Chondrocyte (in vitro differentiated cells): ENCODE data around the gene DOCK6. TPM values are rescaled to one million over a fixed set of nuclear protein-coding genes. Genes with fewer than 3 reads are reported as not detected.
A peak's percentile ranks its signal among the peaks of the same experiment; 100 is the strongest.

Experiments
- DNase-seq: peaks from one replicate; pipeline ENCODE4 v3.0.0; 2021; ENCODE audit warnings: mixed read lengths, low spot score
- H3K27ac Mint-ChIP-seq: one replicate; pipeline ENCODE4 v1.8.0; 2021; ENCODE audit warnings: mild to moderate bottlenecking, moderate library complexity, mixed read lengths; ENCODE audit not compliant: unreplicated experiment
- H3K27me3 Mint-ChIP-seq: 2 replicates; pipeline ENCODE4 v1.8.0; 2021; ENCODE audit warnings: low read depth, mixed read lengths
- H3K36me3 Mint-ChIP-seq: 2 replicates; pipeline ENCODE4 v1.8.0; 2021; ENCODE audit warnings: low read depth, mixed read lengths
- H3K4me1 Mint-ChIP-seq: 2 replicates; pipeline ENCODE4 v1.8.0; 2021; ENCODE audit warnings: low read depth, mild to moderate bottlenecking, mixed read lengths
- H3K4me3 Mint-ChIP-seq: one replicate; pipeline ENCODE4 v1.8.0; 2021; ENCODE audit warnings: mild to moderate bottlenecking, moderate library complexity, mixed read lengths; ENCODE audit not compliant: unreplicated experiment
- H3K9me3 Mint-ChIP-seq: 2 replicates; pipeline ENCODE4 v1.8.0; 2021; ENCODE audit warnings: low read depth, mixed read lengths
- total RNA-seq: library from RNA; stranded (reverse); gene quantifications from 3 replicates; pipeline ENCODE4 v1.2.1, GENCODE V29; 2021
- TF ChIP-seq, protein P1 (sequence below): fragments of 200-600 bp; sonication (generic); IDR thresholded peaks from 2 replicates; pipeline ENCODE4 v1.5.0; 2021; ENCODE audit warnings: antibody characterized with exemption, mild to moderate bottlenecking, moderate library complexity

The DOCK6 gene
- total RNA-seq, 1 donor from 2014 or later: 44.4 TPM

DNA sequence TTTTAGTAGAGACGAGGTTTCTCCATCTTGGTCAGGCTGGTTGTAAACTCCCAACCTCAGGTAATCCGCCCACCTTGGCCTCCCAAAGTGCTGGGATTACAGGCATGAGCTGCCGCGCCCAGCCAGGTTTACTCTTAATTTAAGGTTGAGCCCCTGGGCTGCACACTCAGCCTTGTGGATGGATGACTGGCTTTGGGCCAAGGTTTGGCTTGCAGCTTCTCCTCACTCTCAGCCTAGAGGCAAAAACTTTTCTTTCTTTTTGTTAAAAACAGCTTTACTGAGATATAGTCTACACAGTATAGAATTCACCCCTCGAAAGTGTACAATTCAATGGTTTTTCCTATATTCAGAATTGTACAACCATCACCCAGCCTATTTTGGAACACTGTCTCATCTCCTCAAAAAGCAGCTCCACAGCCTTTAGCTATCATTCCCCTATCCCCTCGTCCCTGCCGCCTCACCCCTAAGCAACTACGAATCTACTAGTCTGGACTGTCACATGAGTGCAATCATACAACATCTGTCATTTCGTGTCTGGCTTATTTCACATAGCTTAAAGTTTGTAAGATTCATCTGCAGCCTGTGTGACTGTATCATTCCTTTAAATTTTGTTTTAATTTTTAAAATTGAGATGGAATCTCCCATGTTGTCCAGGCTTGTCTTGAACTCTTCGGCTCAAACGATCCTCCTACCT is 19.2 kb upstream of the DOCK6 start:
- H3K36me3 Mint-ChIP-seq: no peaks in the 10 kb centered on the region
- no peaks in the 10 kb centered on the region for H3K9me3 Mint-ChIP-seq
- no peak for DNase-seq
- peak overlapping the region; percentile 46 for H3K27ac Mint-ChIP-seq
- TF ChIP-seq, protein P1, sequence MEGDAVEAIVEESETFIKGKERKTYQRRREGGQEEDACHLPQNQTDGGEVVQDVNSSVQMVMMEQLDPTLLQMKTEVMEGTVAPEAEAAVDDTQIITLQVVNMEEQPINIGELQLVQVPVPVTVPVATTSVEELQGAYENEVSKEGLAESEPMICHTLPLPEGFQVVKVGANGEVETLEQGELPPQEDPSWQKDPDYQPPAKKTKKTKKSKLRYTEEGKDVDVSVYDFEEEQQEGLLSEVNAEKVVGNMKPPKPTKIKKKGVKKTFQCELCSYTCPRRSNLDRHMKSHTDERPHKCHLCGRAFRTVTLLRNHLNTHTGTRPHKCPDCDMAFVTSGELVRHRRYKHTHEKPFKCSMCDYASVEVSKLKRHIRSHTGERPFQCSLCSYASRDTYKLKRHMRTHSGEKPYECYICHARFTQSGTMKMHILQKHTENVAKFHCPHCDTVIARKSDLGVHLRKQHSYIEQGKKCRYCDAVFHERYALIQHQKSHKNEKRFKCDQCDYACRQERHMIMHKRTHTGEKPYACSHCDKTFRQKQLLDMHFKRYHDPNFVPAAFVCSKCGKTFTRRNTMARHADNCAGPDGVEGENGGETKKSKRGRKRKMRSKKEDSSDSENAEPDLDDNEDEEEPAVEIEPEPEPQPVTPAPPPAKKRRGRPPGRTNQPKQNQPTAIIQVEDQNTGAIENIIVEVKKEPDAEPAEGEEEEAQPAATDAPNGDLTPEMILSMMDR: no peak
- H3K4me3 Mint-ChIP-seq: no peak overlapping the region
- H3K4me1 Mint-ChIP-seq: peaks cover 17% of the 10 kb centered on the region
- H3K27me3 Mint-ChIP-seq: peaks cover 2% of the 10 kb centered on the region

DNA sequence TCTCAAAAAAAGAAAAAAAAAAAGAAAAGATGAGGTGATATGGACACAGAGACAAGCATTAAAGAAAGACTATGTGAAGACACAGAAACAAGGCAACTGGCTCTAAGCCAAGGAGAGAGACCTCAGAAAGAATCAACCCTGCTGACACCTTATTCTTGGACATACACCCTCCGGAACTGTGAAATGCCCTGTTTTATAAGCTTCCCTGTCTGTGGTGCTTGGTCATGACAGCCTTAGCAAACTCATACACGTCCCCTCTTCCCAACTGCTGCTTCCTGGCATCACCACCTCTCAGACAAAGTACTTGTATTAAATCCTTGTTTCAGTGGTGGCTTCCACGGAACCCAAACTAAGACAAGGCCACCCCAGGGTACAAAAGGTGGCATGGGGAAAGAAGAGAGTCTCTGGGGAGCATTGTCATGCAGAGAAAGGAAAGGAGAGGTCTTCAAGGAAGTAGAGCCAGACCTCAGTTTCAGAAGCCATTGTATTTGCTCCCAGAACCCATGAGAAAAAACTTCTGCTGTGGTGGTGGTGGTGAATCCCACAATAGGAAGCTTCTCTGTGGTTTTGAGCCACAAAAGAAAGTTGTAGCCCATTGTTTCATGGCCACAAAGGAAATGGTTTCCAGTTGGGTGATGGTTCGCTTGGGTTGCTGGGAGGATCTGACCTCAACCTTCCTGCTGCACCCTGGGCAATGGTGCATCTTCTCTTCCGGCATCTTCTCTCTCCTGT is 17.3 kb upstream of the DOCK6 start:
- H3K36me3 Mint-ChIP-seq: no peaks in the 10 kb centered on the region
- H3K4me3 Mint-ChIP-seq: no peak overlapping the region
- peaks cover 13% of the 10 kb centered on the region for H3K4me1 Mint-ChIP-seq
- no peak overlapping the region for H3K27ac Mint-ChIP-seq
- peaks cover 2% of the 10 kb centered on the region for H3K27me3 Mint-ChIP-seq
- TF ChIP-seq, protein P1: no peak
- no peaks in the 10 kb centered on the region for H3K9me3 Mint-ChIP-seq
- no peak for DNase-seq

DNA sequence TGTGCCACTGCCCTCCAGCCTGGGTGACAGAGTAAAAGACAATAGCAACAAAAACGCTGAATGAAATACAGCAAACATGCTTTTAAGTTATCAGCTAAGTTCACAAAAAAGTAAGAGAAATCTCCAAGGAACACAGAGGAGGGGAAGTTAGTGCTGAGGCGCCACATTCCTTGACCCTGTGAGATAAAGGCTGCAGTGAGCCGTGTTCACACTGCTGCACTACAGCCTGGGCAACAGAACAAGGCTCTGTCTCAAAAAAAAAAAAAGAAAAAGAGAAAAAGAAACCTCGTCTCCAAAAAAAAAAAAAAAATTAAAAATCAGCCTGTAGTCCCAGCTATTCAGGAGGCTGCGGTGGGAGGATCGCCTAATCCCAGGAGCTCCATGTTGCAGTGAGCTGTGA is 16.3 kb upstream of the DOCK6 start:
- peaks cover 7% of the 10 kb centered on the region for H3K4me1 Mint-ChIP-seq
- TF ChIP-seq, protein P1: no peak
- H3K27ac Mint-ChIP-seq: no peak overlapping the region
- H3K36me3 Mint-ChIP-seq: no peaks in the 10 kb centered on the region
- H3K4me3 Mint-ChIP-seq: no peak overlapping the region
- H3K27me3 Mint-ChIP-seq: peaks cover 2% of the 10 kb centered on the region
- H3K9me3 Mint-ChIP-seq: no peaks in the 10 kb centered on the region
- DNase-seq: no peak

DNA sequence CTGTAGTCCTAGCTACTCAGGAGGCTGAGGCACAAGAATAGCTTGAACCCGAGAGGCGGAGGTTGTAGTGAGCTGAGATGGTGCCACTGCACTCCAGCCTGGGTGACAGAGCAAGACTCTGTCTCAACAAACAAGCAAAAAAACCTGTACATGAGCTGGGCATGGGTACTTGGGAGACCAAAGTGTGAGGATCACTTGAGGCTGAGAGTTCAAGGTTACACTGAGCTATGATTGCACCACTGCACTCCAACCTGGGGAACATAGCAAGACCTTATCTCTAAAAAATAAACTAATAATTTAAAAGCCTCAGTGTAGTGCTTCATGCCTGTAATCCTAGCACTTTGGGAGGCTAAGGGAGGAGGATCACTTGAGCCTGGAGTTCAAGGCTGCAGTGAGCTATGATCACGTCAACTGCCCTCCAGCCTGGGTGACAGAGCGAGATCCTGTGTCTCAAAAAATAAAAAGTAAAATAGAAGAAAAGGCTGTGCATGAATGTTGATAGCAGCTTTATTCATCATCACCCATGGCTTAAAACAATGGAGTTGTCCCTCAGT is 12.3 kb upstream of the DOCK6 start:
- Mint-ChIP-seq H3K27ac (no peak overlapping the region), H3K36me3 (no peaks in the 10 kb centered on the region), H3K9me3 (no peaks in the 10 kb centered on the region), H3K27me3 (peaks cover 2% of the 10 kb centered on the region), H3K4me3 (no peak overlapping the region), H3K4me1 (peaks cover 4% of the 10 kb centered on the region)
- DNase-seq: no peak
- TF ChIP-seq, protein P1: no peak

DNA sequence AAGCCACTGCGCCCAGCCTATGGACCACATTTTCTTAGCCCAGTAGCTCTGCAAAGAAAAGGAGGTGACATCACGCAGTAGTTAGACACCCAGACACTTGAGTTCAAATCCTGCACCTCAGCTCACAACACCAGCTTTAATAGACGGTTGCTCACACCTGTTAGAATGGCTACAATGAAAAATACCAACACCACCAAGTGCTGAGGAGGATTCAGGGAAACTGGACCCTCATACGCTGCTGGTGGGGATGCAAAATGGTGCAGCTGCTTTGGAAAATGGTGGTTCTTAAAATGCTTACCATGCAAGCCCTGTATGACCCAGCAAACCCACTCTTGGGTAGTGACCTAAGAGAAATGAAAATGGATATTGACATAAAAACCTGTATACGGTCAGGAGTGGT is 11.7 kb upstream of the DOCK6 start:
- Mint-ChIP-seq H3K9me3 (no peaks in the 10 kb centered on the region), H3K4me1 (peaks cover 10% of the 10 kb centered on the region), H3K4me3 (no peak overlapping the region), H3K27ac (no peak overlapping the region), H3K27me3 (peaks cover 2% of the 10 kb centered on the region), H3K36me3 (no peaks in the 10 kb centered on the region)
- TF ChIP-seq, protein P1: no peak
- no peak for DNase-seq
